Measurements from ENCODE around the gene AHCYL2. TPM values are rescaled to one million over a fixed set of nuclear protein-coding genes. Genes with fewer than 3 reads are reported as not detected.

Gene AHCYL2
- total and polyA plus RNA-seq, 9 donors, result 11.9 to 16.7 (median 12.5) TPM

GRCh38 chr7:129458171-129458570, 233.3 kb downstream of the AHCYL2 start:
- 100% methylated on average over 2 of the region's 5 CpGs for WGBS (ENCODE audit: insufficient coverage)
- Histone ChIP-seq H3K36me3 (ENCODE audit: control insufficient read depth, insufficient read depth, low read length) (peaks cover 41% of the 10 kb centered on the region), H3K27me3 (ENCODE audit: control insufficient read depth, insufficient read depth, low read length) (no peaks in the 10 kb centered on the region), H3K27ac (ENCODE audit: low read length) (no peak overlapping the region), H3K9me3 (replicated peaks; ENCODE audit: control insufficient read depth, low read depth, low read length) (no peaks in the 10 kb centered on the region), H3K4me3 (ENCODE audit: low read length) (no peak overlapping the region), H3K4me1 (ENCODE audit: control insufficient read depth, insufficient read depth, low read length) (no peaks in the 10 kb centered on the region)
- DNase-seq, result no peak

GRCh38 chr7:129461809-129462208, 237.0 kb downstream of the AHCYL2 start:
- 94% methylated on average over 2 of the region's 2 CpGs for WGBS (ENCODE audit: insufficient coverage)
- peaks cover 11% of the 10 kb centered on the region for H3K4me1 ChIP-seq (ENCODE audit: control insufficient read depth, insufficient read depth, low read length)
- no peaks in the 10 kb centered on the region for H3K27me3 ChIP-seq (ENCODE audit: control insufficient read depth, insufficient read depth, low read length)
- no peak for DNase-seq
- H3K27ac ChIP-seq (ENCODE audit: low read length), result no peak overlapping the region
- no peak overlapping the region for H3K4me3 ChIP-seq (ENCODE audit: low read length)
- H3K36me3 ChIP-seq (ENCODE audit: control insufficient read depth, insufficient read depth, low read length), result peaks cover 28% of the 10 kb centered on the region
- no peaks in the 10 kb centered on the region for H3K9me3 ChIP-seq (replicated peaks; ENCODE audit: control insufficient read depth, low read depth, low read length)

GRCh38 chr7:129462420-129462819, 237.6 kb downstream of the AHCYL2 start:
- WGBS (ENCODE audit: insufficient coverage), result 60% methylated on average over 1 of the region's 1 CpG
- Histone ChIP-seq H3K4me1 (ENCODE audit: control insufficient read depth, insufficient read depth, low read length) (peaks cover 11% of the 10 kb centered on the region), H3K27ac (ENCODE audit: low read length) (no peak overlapping the region), H3K36me3 (ENCODE audit: control insufficient read depth, insufficient read depth, low read length) (peaks cover 25% of the 10 kb centered on the region), H3K27me3 (ENCODE audit: control insufficient read depth, insufficient read depth, low read length) (no peaks in the 10 kb centered on the region), H3K4me3 (ENCODE audit: low read length) (no peak overlapping the region), H3K9me3 (replicated peaks; ENCODE audit: control insufficient read depth, low read depth, low read length) (no peaks in the 10 kb centered on the region)
- DNase-seq, result no peak

GRCh38 chr7:129464194-129464593, 239.4 kb downstream of the AHCYL2 start:
- Histone ChIP-seq H3K27ac (ENCODE audit: low read length) (no peak overlapping the region), H3K4me3 (ENCODE audit: low read length) (no peak overlapping the region), H3K4me1 (ENCODE audit: control insufficient read depth, insufficient read depth, low read length) (peaks cover 11% of the 10 kb centered on the region), H3K27me3 (ENCODE audit: control insufficient read depth, insufficient read depth, low read length) (no peaks in the 10 kb centered on the region), H3K36me3 (ENCODE audit: control insufficient read depth, insufficient read depth, low read length) (peaks cover 15% of the 10 kb centered on the region), H3K9me3 (replicated peaks; ENCODE audit: control insufficient read depth, low read depth, low read length) (no peaks in the 10 kb centered on the region)
- 94% methylated on average over 2 of the region's 4 CpGs for WGBS (ENCODE audit: insufficient coverage)
- no peak for DNase-seq

- no peaks in the 10 kb centered on the region for H3K9me3 ChIP-seq (replicated peaks; ENCODE audit: control insufficient read depth, low read depth, low read length)
- no peak for DNase-seq
- no peaks in the 10 kb centered on the region for H3K27me3 ChIP-seq (ENCODE audit: control insufficient read depth, insufficient read depth, low read length)
- H3K4me1 ChIP-seq (ENCODE audit: control insufficient read depth, insufficient read depth, low read length), result peaks cover 11% of the 10 kb centered on the region
- H3K36me3 ChIP-seq (ENCODE audit: control insufficient read depth, insufficient read depth, low read length), result peaks cover 12% of the 10 kb centered on the region
- no peak overlapping the region for H3K4me3 ChIP-seq (ENCODE audit: low read length)
- WGBS (ENCODE audit: insufficient coverage), result no CpG with 5 or more reads among the region's 2 CpGs
- H3K27ac ChIP-seq (ENCODE audit: low read length), result no peak overlapping the region
Observed at GRCh38 chr7:129465080-129465479, 240.2 kb downstream of the AHCYL2 start.

GRCh38 chr7:129466796-129467195, 242.0 kb downstream of the AHCYL2 start:
- Histone ChIP-seq H3K36me3 (ENCODE audit: control insufficient read depth, insufficient read depth, low read length) (peaks cover 10% of the 10 kb centered on the region), H3K9me3 (replicated peaks; ENCODE audit: control insufficient read depth, low read depth, low read length) (no peaks in the 10 kb centered on the region), H3K27me3 (ENCODE audit: control insufficient read depth, insufficient read depth, low read length) (no peaks in the 10 kb centered on the region), H3K27ac (ENCODE audit: low read length) (no peak overlapping the region), H3K4me3 (ENCODE audit: low read length) (no peak overlapping the region), H3K4me1 (ENCODE audit: control insufficient read depth, insufficient read depth, low read length) (peaks cover 11% of the 10 kb centered on the region)
- no CpG with 5 or more reads among the region's 3 CpGs for WGBS (ENCODE audit: insufficient coverage)
- DNase-seq, result peak; percentile 77

- Histone ChIP-seq H3K27ac (ENCODE audit: low read length) (no peak overlapping the region), H3K4me3 (ENCODE audit: low read length) (no peak overlapping the region), H3K36me3 (ENCODE audit: control insufficient read depth, insufficient read depth, low read length) (peaks cover 5% of the 10 kb centered on the region), H3K9me3 (replicated peaks; ENCODE audit: control insufficient read depth, low read depth, low read length) (no peaks in the 10 kb centered on the region), H3K4me1 (ENCODE audit: control insufficient read depth, insufficient read depth, low read length) (peaks cover 11% of the 10 kb centered on the region), H3K27me3 (ENCODE audit: control insufficient read depth, insufficient read depth, low read length) (no peaks in the 10 kb centered on the region)
- no CpG with 5 or more reads among the region's 1 CpG for WGBS (ENCODE audit: insufficient coverage)
- DNase-seq, result no peak
Observed at GRCh38 chr7:129468087-129468486, 243.3 kb downstream of the AHCYL2 start.

GRCh38 chr7:129468547-129468946, 243.7 kb downstream of the AHCYL2 start:
- Histone ChIP-seq H3K27me3 (ENCODE audit: control insufficient read depth, insufficient read depth, low read length) (no peaks in the 10 kb centered on the region), H3K27ac (ENCODE audit: low read length) (no peak overlapping the region), H3K4me1 (ENCODE audit: control insufficient read depth, insufficient read depth, low read length) (peaks cover 11% of the 10 kb centered on the region), H3K9me3 (replicated peaks; ENCODE audit: control insufficient read depth, low read depth, low read length) (no peaks in the 10 kb centered on the region), H3K4me3 (ENCODE audit: low read length) (no peak overlapping the region), H3K36me3 (ENCODE audit: control insufficient read depth, insufficient read depth, low read length) (peaks cover 4% of the 10 kb centered on the region)
- no peak for DNase-seq
- 66% methylated on average over 2 of the region's 4 CpGs for WGBS (ENCODE audit: insufficient coverage)

GRCh38 chr7:129469930-129470329, 245.1 kb downstream of the AHCYL2 start:
- no peak overlapping the region for H3K27ac ChIP-seq (ENCODE audit: low read length)
- no peak for DNase-seq
- H3K4me3 ChIP-seq (ENCODE audit: low read length), result no peak overlapping the region
- peaks cover 11% of the 10 kb centered on the region for H3K4me1 ChIP-seq (ENCODE audit: control insufficient read depth, insufficient read depth, low read length)
- no peaks in the 10 kb centered on the region for H3K27me3 ChIP-seq (ENCODE audit: control insufficient read depth, insufficient read depth, low read length)
- no peaks in the 10 kb centered on the region for H3K9me3 ChIP-seq (replicated peaks; ENCODE audit: control insufficient read depth, low read depth, low read length)
- H3K36me3 ChIP-seq (ENCODE audit: control insufficient read depth, insufficient read depth, low read length), result no peaks in the 10 kb centered on the region

- 100% methylated on average over 1 of the region's 1 CpG for WGBS (ENCODE audit: insufficient coverage)
- DNase-seq, result no peak
- Histone ChIP-seq H3K9me3 (replicated peaks; ENCODE audit: control insufficient read depth, low read depth, low read length) (no peaks in the 10 kb centered on the region), H3K4me1 (ENCODE audit: control insufficient read depth, insufficient read depth, low read length) (peaks cover 11% of the 10 kb centered on the region), H3K4me3 (ENCODE audit: low read length) (no peak overlapping the region), H3K27me3 (ENCODE audit: control insufficient read depth, insufficient read depth, low read length) (no peaks in the 10 kb centered on the region), H3K27ac (ENCODE audit: low read length) (no peak overlapping the region), H3K36me3 (ENCODE audit: control insufficient read depth, insufficient read depth, low read length) (no peaks in the 10 kb centered on the region)
Observed at GRCh38 chr7:129470411-129470810, 245.6 kb downstream of the AHCYL2 start.

GRCh38 chr7:129471402-129471827, 246.6 kb downstream of the AHCYL2 start:
- no peak for DNase-seq
- H3K4me1 ChIP-seq (ENCODE audit: control insufficient read depth, insufficient read depth, low read length), result peaks cover 4% of the 10 kb centered on the region
- no peaks in the 10 kb centered on the region for H3K9me3 ChIP-seq (replicated peaks; ENCODE audit: control insufficient read depth, low read depth, low read length)
- H3K36me3 ChIP-seq (ENCODE audit: control insufficient read depth, insufficient read depth, low read length), result no peaks in the 10 kb centered on the region
- H3K27ac ChIP-seq (ENCODE audit: low read length), result no peak overlapping the region
- H3K27me3 ChIP-seq (ENCODE audit: control insufficient read depth, insufficient read depth, low read length), result no peaks in the 10 kb centered on the region
- H3K4me3 ChIP-seq (ENCODE audit: low read length), result no peak overlapping the region

All from muscle of leg (tissue), 11 donors.